ENCODE results near the gene NBEA.
A peak's percentile ranks its signal among the peaks of the same experiment; 100 is the strongest.
"Not testable (repeated sequence)": the region's sequence is repeated elsewhere in the genome, so short reads cannot be mapped to it uniquely, and the experiment has no call there.

NBEA gene

DNA sequence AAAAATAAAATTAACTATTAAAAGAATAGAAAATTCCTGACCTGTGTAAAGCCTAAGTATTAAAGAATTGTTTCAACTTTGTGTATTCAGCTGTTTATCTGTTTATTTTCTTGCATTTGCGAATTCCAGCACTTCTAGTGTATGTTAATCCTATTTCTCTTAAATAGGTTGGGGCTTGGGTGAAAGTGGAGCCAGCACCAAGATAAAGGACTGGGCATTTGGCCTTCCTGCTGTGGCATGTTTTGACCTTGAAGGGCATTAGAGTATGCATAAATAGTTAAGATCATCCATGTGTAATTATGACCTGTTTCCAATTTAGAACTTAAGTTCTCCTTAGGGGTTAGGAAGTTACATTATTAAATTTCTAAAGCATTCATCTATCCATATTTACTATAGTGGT lies 151.3 kb downstream of the NBEA start:
- no peak for DNase-seq

DNA sequence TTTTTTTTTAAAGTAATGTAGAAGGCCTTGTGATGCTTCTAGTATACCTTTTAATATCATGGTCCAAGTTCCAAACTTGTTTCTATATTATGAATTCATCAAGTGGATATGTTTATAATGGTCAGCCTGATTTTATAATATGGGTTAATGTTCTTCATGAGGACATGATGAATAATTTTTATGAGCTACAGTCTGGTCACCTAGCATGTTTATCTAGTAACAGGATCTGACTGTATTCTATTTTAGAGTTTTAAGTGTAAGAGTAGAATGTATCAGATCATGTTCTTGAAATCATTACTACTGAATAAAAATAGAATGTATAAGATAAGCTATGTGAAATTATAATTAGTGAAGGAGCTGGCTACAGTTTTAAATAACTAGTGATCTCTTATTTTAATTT lies 164.7 kb downstream of the NBEA start:
- DNase-seq = not testable (repeated sequence)

DNA sequence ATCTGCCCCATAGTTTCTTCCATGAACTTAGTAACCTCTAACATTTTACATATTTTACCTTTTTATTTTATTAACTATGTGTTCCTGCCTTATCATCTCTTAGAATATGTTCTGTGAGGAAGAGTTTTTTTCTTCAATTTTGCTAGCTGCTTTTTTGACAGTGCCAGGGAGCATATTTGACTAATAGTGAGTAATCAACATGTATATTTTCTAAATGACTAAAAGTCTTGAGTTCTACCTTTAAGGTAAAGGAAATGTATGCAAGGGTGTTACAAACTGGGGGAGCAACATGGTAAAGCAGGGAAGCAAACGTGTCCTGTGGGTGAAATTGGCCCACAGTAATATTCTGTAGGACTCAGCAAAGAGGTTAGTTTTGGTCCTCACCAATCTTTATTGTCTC lies 165.5 kb downstream of the NBEA start:
- no peak for DNase-seq

DNA sequence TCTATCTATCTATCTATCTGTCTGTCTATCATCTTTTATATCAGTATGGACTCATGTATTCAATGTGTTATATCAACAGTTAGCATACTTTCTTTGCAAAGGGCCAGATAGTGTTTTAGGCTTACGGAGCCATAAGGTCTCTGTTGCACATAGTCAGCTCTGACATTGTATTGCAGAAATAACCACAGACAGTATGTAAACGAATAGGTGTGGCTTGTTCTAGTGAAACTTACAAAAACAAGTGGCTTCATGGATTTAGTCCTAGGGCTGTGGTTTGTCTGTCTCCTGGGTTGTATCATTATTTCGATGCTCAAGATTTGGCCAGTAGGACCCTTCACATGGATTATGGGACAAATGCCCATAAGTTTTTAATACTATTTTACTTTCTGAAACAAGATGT lies 171.5 kb downstream of the NBEA start:
- not testable (repeated sequence) for DNase-seq

DNA sequence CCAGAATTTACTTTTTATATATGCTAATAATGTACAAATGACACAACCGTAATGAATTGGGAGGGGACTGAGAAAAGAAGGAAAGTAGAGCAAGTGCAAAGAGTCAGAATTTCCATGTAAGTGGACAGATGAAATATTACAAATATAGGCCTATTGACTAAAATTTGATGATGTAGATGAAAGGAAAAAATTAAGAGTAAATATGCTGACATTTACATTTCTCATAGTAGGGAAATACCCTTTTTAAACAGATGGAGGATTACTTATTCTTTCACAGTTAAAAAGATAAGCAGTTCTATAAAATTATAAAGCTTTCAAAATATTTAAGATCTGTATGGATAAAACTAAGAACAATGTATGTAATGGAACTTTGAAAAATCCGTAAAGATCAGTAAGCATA lies 185.4 kb downstream of the NBEA start:
- DNase-seq = no peak

DNA sequence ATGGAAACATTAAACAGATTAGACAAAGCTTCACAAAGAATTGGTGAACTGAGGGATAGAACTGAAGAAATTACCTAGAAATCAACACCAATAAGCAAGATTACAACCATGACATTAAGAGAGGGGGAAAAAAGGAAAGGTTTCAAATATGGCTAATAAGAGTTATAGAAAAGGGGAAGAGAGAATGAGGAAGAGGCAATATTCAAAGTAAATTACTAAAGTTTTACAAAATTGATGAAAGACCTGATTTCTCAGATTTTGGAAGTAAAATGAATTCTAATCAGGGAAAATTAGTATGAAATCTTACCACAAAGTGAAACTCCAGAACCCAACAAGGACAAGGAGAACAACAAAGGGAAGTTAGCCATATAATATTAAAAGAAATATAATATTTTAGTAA lies 187.4 kb downstream of the NBEA start:
- DNase-seq = no peak

DNA sequence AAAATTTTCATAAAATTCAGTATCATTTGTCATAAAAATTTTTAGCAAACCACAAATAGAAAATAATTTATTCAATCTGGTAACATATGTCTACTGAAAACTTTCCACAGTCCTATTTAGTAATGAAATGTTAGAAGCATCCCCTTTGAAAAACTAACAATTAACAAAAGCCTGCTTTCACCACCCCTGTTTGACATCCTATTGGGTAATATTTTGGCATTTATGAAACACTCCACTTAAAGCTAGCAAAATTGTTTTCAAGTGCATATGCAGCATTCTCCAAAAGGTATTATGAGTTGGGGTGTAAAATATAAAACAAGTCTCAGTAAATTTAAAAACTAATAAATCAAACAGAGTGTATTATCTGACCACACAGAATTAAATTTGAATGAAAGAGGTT lies 189.4 kb downstream of the NBEA start:
- no peak for DNase-seq

DNA sequence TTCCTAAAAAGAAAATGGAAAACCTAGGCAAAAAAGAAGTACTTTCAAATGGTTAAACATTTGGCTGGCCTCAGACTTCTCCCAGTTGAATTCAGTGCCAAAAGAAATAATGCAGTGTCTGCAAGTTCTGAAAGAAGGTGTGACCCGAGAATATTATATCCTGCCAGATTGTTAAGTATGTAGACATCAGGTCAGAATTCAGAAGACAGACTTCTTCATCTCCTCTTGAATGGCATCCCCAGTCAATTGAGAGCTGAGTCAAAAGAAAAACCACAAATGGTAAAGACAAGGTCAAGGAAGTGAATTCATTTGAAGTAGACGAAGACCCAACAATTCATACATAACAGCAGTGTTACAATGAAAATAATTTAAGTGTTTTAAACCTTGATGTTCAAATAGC lies 194.5 kb downstream of the NBEA start:
- no peak for DNase-seq

DNA sequence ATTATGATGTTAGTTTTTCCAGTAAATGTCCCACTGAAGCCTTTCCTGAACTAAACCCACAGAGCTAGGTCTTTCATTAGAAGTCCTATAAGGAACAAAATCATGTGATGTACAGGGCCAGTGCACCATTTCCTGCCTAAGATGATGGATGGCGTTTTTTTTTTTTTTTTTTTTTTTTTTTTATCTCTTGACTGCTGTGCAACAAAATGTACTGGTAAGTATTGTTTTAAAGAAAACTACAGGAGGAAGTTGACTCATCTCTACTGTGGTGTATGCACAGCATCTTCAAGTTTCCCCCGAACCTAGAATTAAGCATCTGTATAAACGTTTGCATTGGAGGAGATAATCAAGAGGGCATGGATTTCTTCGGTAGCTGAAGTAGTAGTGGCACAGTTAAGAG lies 197.5 kb downstream of the NBEA start:
- no peak for DNase-seq

DNA sequence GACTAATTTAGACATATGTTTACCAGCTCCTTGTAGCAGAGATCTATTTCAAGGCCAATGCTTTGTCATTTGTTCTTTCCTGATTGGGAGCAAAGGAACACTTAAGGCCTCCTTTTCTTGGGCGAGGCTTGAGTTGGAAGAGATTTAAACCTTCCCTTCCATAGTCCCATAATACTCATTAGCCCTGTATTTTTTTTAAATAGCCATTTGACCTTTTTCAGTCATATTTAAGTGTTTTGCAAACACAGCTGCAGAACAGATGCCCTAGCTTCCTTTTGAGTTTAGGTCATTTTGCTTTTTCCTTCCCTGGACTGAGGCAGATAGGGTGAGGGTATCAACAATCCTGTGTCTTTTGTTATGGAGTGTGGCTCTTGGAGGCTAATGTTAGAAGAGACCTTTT lies 198.3 kb downstream of the NBEA start:
- DNase-seq = peak; percentile 21

DNA sequence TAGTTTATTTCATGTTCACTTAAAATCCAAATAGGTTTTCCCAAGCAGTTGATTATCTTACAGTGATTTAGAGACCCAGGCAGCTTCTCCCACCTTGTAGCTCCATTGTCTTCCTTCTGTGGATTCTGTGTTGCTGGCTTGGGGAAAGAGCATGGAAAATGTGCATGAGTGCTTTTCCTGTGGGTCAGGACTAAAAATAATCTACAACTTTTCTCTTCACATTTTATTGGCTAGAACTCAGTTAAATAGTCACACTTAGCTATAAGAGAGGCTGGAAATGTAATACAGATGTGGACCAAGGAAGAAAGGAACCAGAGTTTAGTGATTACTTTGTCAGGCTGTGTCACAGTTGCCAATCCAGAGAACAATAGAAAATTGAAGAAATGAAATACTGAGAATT lies 198.8 kb downstream of the NBEA start:
- DNase-seq = no peak

DNA sequence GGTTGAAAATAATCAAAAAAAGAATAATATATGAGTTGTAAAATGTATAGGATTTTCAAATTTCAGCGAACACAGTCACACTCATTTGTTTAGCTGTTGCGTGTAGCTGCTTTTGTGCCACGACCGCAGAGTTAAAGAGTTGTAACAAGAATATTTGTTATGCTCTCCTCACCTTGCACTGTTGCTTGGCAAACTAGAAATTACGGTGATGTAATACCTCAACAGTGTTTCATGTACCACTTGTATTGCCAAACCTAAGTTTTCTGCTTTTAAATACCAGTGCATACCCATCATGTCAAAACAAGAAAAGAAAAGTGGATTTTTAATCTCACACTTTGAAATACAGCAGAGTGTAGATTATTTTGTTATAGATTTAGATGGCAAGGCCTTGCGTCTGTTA lies 201.1 kb downstream of the NBEA start:
- no peak for DNase-seq

DNA sequence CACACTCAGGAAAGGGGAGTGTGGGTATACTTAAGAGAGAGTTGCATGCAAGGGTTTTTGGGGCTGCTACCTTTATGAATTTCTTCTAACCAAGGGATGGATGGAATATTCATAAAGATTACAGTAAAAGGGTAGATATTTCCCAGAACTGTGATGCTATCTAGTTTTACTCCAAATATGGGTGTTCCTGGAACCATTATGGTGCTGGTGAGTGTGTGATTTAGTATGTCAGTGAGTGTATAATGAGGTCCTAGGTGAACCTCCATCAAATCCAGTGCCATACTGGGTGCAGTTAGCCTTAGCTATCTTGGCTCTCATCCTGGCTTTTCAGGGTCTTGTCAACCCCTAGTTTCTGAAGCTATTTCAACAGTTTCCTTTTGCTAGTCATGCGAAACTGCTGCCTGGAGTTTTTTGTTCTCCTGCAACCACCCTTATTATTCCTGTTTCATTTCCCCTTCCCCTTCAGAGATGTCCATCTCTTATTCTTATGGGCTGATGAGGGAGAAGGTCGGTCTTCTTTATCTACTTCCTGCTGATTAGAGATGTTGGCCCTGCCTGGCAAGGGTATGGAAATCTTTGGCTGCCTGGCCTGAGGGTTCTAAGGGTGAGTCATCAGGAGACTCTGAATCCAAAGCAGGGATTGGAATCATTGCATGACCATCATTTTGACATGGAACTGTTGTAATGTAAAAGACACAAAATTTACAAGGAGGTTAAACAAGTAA lies 202.3 kb downstream of the NBEA start:
- DNase-seq = no peak

DNA sequence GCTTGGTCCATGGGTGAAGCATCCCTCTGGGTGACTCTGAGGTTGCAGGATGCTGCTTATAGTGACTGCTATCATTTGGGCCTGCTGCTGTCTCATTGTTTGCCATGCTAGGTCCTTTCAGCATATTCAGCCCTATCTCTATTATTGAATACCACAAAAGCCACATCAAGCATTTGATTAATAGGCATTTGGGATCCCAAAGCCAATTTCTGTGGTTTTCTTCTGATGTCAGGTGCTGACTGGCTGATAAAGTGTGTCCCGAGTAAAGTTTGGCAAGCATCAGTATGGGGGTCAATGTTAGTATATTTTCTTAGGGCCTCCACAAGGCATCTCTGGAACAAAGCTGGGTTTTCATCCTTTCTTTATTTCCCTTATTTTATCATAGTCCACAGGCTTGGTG lies 204.6 kb downstream of the NBEA start:
- no peak for DNase-seq

DNA sequence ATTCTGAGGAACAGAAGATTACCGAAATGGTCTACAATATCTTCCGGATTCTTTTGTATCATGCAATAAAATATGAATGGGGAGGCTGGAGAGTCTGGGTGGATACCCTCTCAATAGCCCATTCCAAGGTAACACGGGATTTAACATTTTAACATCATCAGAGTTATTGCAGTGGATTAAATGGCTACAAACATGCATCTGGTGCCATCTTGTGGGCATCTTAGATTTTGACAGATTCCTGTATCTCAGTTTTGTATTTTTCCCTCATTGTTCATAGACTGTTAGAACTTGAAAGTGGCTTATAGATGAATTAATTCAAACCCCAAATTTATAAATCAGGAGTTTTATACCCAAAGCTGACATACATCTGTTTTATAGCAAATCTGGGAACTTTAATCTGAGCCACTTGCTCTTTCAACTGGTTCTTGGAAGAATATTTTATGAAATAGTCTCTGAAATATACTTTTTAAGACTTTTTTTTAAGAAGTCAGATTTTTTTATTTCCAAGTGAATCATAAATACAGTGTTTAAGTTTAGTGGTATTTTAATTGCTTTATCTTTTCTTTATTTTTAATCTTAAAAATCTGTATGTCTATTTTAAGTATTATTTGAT lies 215.2 kb downstream of the NBEA start:
- DNase-seq = no peak

DNA sequence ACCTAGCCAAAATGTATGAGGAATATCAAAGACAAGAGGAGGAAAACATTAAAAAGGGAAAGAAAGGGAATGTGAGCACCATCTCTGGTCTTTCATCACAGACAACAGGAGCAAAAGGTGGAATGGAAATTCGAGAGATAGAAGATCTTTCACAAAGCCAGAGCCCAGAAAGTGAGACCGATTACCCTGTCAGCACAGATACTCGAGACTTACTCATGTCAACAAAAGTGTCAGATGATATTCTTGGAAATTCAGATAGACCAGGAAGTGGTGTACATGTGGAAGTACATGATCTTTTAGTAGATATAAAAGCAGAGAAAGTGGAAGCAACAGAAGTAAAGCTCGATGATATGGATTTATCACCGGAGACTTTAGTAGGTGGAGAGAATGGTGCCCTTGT lies 217.0 kb downstream of the NBEA start:
- no peak for DNase-seq

DNA sequence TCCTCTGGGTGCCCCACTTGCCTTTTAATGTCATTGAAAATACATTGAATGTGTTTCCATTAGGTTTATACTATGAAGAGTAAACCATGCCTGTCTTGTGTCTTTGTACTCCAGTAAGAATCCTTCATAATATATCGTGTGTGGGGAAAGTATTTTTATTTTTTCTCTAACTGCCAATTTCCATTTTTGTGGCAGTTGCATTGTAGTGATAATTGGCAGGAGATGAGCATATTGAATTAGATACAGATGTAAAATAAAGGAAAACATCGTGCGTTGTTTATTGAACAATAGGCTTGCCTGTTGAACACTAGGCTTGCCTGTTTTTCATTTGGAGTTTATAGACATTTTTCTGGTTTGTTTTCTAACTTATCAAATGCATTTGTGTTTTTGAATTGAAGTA lies 218.8 kb downstream of the NBEA start:
- DNase-seq = no peak

DNA sequence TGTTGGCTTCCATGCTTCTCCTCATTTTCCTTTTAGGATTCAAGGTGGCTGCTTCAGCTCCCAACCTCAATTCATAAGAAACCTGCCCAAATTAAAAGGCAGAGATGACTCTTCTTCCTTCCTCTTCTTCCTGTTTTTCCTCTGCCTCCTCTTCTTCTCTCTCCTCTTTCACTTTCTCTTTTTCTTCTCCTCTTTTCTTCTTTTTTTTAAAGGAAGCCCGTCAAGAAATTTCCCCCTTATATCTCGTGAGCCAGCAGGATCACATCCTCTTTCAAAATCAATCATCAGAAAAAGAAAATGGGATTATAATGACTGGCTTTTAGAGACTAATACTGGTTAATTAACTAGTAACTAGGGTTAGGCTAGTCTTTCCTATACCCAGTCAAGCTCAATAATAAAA lies 220.3 kb downstream of the NBEA start:
- DNase-seq = no peak

DNA sequence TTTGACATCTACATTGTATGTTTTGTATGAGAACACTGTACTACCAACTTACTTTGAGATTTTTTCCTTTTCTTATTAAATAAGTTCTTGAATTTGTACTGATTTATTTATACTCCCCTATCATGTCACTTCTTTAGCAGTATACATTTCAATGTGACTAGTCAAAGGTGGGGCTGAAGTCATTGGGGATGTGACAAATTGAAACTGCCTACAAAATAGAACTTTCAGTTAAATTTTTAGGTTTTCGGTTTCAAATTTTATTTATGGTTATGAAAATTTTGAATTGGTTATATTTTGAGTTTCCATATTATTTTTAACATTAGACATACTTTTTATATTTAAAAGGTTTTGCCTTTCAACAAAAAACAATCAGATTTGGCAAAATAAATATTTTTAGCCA lies 221.6 kb downstream of the NBEA start:
- DNase-seq = no peak

DNA sequence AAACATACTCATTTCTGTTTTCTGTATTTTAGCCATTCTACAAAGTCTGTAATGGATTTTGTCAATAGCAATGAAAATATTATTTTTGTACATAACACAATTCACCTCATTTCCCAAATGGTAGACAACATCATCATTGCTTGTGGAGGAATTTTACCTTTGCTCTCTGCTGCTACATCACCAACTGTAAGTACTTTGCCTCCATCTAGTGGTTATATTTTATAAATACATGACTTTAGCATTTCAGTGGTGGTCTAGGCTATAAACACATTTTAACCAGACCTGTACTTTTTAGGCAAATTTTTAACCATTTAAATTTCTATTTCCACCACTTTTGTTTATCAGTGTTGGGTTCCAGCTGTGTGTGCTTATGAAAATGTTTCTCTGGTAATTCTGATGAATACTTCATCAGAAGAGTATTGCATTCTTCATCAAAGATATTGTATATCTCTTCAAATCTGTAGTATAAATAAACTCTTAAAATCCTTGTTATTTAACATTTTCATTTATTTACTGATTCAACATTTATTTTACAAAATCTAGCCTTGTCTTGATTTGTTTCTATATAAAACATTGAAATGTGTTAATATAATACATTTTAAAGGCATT lies 222.4 kb downstream of the NBEA start:
- DNase-seq = peak; percentile 52

DNA sequence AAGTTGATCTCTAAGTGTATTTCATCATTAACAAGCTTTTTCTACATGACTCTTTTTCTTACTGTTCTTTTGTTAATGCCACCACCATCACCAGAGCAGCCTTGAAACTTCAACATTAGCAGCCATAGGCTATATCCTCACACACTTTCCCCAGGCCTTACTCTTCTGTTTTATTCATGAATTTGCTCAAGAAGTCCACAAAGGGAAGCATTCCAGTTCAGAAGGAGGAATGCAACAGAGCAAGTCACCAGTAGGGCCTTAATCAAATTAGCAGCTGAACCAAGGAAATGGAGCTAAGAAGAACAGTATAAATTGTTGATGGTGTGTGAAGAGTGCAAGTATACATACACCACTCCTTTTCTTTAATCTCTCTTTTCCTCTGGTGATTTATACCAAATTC lies 223.1 kb downstream of the NBEA start:
- DNase-seq = no peak

DNA sequence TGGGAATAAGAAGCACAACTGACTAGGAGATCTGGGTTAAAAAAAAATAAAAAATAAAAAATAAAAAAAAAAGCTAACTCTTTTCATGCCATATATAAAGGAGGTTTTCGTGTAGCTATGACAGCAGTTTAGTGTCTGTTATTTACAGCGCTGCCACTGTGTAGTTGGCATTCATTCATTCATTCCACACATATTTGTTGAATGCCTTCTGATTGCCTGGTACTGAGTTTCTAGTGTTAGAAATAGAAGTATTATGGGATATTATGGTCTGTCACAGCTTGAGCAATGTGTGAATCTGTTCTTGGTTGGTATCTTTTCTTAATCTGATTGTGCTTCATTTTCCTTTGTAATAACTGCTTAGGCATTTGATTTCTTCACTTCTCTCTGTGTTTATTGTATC lies 237.4 kb downstream of the NBEA start:
- DNase-seq = no peak

DNA sequence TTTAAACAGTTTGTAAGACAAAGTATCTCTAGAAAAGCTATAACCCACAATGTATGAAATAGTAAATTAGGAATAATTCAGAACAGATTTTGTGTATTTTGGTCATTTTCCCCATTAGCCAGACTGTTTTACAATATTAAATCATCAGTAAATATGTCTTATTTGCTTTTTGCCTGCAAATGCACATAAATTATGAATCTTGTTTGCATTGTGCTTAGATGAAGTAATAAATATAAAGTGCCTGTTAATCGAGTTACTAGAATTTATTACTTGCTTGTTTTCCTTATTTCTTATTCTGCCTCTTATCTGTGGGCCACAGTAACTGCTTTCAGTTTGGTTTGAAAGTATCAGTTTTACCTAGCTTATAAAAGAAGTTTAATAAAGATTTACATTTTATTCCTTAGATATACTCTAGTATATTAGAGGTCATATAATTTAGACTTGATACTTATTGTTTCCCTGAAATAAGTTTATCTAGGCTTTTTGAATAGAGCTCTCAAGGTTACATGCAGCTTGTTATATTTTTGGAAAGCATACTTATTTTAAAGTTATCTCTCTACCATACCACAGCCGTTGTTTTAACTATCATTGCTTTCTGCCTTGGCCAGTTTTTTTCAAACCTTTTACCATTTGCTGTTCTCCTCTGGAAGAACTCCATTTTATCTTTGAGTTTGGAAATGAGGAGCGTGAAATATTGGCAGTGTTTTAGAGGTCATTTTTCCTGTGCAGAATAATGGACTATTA lies 238.0 kb downstream of the NBEA start:
- no peak for DNase-seq

DNA sequence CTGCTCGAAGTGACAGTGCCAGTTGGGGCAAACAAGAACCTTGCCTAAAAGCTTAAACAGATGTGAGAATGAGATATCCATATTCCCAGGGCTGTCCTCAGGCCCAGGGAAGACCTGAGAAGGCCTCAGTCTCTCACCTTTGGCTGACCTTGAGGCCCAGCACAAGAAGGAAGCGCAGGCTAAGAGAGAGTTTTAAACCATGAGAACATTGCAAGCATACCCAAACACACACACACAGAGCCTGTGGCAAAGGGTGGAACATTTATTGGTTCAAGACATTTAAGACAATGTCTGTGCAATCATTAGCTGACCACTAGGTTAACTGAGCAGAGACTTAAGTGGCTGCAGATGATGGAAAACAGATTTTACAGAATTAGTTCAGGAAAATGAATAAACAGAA lies 248.2 kb downstream of the NBEA start:
- no peak for DNase-seq
